Tibial nerve (tissue), 4 donors: Measurements from ENCODE around the gene DSG1. TPM values are rescaled to one million over a fixed set of nuclear protein-coding genes. Genes with fewer than 3 reads are reported as not detected.

Source experiments
- DNase-seq, 2 donors: peaks; one replicate each; pipeline ENCODE4 v3.0.0-alpha.2; 2019; ENCODE audit warnings: low spot score in 2 of 2
- H3K27ac ChIP-seq, 4 donors: fragments of 200-600 bp; sonication (generic) in 3 of 4; one replicate each; pipeline ENCODE4 v1.5.1; 2017 to 2019; ENCODE audit warnings: mild to moderate bottlenecking in 1 of 4
- H3K27me3 ChIP-seq, 2 donors: fragments of 200-600 bp; sonication (generic) in 1 of 2; one replicate each; pipeline versions ENCODE4 v1.5.1 to v1.6.0; 2017 to 2019
- H3K36me3 ChIP-seq, 3 donors: fragments of 200-600 bp; sonication (generic); one replicate each; pipeline ENCODE4 v1.5.1; 2018 to 2019
- H3K4me1 ChIP-seq, 4 donors: fragments of 200-600 bp; sonication (generic) in 3 of 4; one replicate each; pipeline ENCODE4 v1.5.1; 2017 to 2019
- H3K4me3 ChIP-seq, 4 donors: fragments of 200-600 bp; sonication (generic) in 3 of 4; one replicate each; pipeline ENCODE4 v1.5.1; 2017 to 2019; ENCODE audit warnings: mild to moderate bottlenecking in 1 of 4, moderate library complexity in 1 of 4
- H3K9me3 ChIP-seq, 4 donors: fragments of 200-600 bp; sonication (generic) in 3 of 4; one replicate each; pipeline ENCODE4 v1.5.1; 2017 to 2019
- CTCF ChIP-seq, 5 experiments: fragments of 200-600 bp in 3 of 5; fragments of 450-650 bp in 2 of 5; sonication (generic) in 3 of 5; IDR thresholded peaks; one replicate each; pipeline ENCODE4 v1.5.1; 2016 to 2019; ENCODE audit warnings: antibody characterized with exemption in 5 of 5, mild to moderate bottlenecking in 3 of 5, moderate library complexity in 2 of 5
- EP300 ChIP-seq, 2 donors: sonication (generic); formaldehyde crosslinking; IDR thresholded peaks; one replicate each; pipeline ENCODE4 v1.6.1; 2017; ENCODE audit warnings: antibody characterized with exemption in 2 of 2, mild to moderate bottlenecking in 1 of 2
- POLR2A ChIP-seq, 2 donors: fragments of 450-650 bp; IDR thresholded peaks; one replicate each; pipeline ENCODE4 v1.6.1; 2017; ENCODE audit warnings: antibody characterized with exemption in 2 of 2, mild to moderate bottlenecking in 2 of 2, moderate library complexity in 2 of 2
- whole genome bisulfite sequencing, 2 donors: methylation state at CpG; one replicate each; pipeline ENCODE4 v1.1.5; 2018; 5-methylcytosine and 5-hydroxymethylcytosine counted together
- total RNA-seq, 4 donors: library from RNA; depleted of rRNA; stranded (reverse); fragments of >200 nt; gene quantifications; one replicate each; pipeline ENCODE4 v1.1.0, GENCODE V29; 2016

Gene DSG1
- total RNA-seq, 4 donors from 2014 or later: not detected

- Histone ChIP-seq H3K27me3 (no peaks in the 10 kb centered on the region), H3K4me1 (peaks cover 0 to 23% (median 0%) of the 10 kb centered on the region in 4 donors), H3K36me3 (no peaks in the 10 kb centered on the region), H3K9me3 (no peaks in the 10 kb centered on the region), H3K27ac (peak overlapping the region in 2 of 4 donors; percentile 47 to 58), H3K4me3 (no peak overlapping the region)
- TF ChIP-seq CTCF (IDR thresholded peaks at IDR 0.05) (no peak), EP300 (IDR thresholded peaks at IDR 0.05) (peak in 1 of 2 donors; percentile 57)
- peak; percentile 62 to 69 for DNase-seq
- WGBS, 2 donors: 8 to 10% methylated on average over 2 of the region's 2 CpGs
These were observed 43.0 kb upstream of the DSG1 start for GRCh38 chr18:31274931-31275330.

GRCh38 chr18:31275722-31276463, 42.1 kb upstream of the DSG1 start:
- TF ChIP-seq POLR2A (IDR thresholded peaks at IDR 0.05): no peak
- TF ChIP-seq EP300 (IDR thresholded peaks at IDR 0.05): no peak
- no peak for TF ChIP-seq CTCF (IDR thresholded peaks at IDR 0.05)
- Histone ChIP-seq H3K4me3 (no peak overlapping the region), H3K27me3 (no peaks in the 10 kb centered on the region), H3K9me3 (no peaks in the 10 kb centered on the region), H3K27ac (peak overlapping the region in 1 of 4 donors; percentile 58), H3K4me1 (peaks cover 0 to 23% (median 0%) of the 10 kb centered on the region in 4 donors), H3K36me3 (no peaks in the 10 kb centered on the region)
- no peak for DNase-seq
- 52 to 66% methylated on average over 3 of the region's 3 CpGs for WGBS, 2 donors

GRCh38 chr18:31278609-31279071, 39.3 kb upstream of the DSG1 start:
- no peak for DNase-seq
- no peaks in the 10 kb centered on the region for H3K27me3 ChIP-seq
- WGBS, 2 donors: 83 to 91% methylated on average over 1 of the region's 1 CpG

GRCh38 chr18:31280502-31280901, 37.5 kb upstream of the DSG1 start:
- 70 to 96% methylated on average over 2 of the region's 2 CpGs for WGBS, 2 donors
- H3K27ac ChIP-seq: no peak overlapping the region
- no peak overlapping the region for H3K4me3 ChIP-seq

More at GRCh38 chr18:31278609-31279071, 39.3 kb upstream of the DSG1 start:
- H3K9me3 ChIP-seq: no peaks in the 10 kb centered on the region
- TF ChIP-seq EP300 (IDR thresholded peaks at IDR 0.05) (no peak), CTCF (IDR thresholded peaks at IDR 0.05) (no peak), POLR2A (IDR thresholded peaks at IDR 0.05) (no peak)
- no peaks in the 10 kb centered on the region for H3K36me3 ChIP-seq
- peaks cover 0 to 23% (median 0%) of the 10 kb centered on the region in 4 donors for H3K4me1 ChIP-seq
- H3K27ac ChIP-seq: no peak overlapping the region
- H3K4me3 ChIP-seq: no peak overlapping the region

More at GRCh38 chr18:31280502-31280901, 37.5 kb upstream of the DSG1 start:
- no peaks in the 10 kb centered on the region for H3K36me3 ChIP-seq
- H3K27me3 ChIP-seq: no peaks in the 10 kb centered on the region
- DNase-seq: no peak
- TF ChIP-seq EP300 (IDR thresholded peaks at IDR 0.05) (no peak), POLR2A (IDR thresholded peaks at IDR 0.05) (no peak), CTCF (IDR thresholded peaks at IDR 0.05) (no peak)
- no peaks in the 10 kb centered on the region for H3K9me3 ChIP-seq
- peaks cover 0 to 8% (median 0%) of the 10 kb centered on the region in 4 donors for H3K4me1 ChIP-seq
